OCI-LY7 (cell line): ENCODE results near the gene GALNT3. TPM values are rescaled to one million over a fixed set of nuclear protein-coding genes. Genes with fewer than 3 reads are reported as not detected.

Source experiments
- BruUV-seq: library from RNA; stranded (reverse); fragments of 400-500 nt; replicated peaks from 2 replicates; lab custom pipeline; 2021; lab: Mats Ljungman, UMichigan
- CTCF ChIA-PET: fragments of 300-600 bp; sonication (Branson Sonifier 250); formaldehyde crosslinking; loops from one replicate; lab custom pipeline; 2022; ENCODE audit warnings: antibody characterized with exemption; ENCODE audit not compliant: unreplicated experiment; lab: Charles Lee
- POLR2A ChIA-PET: fragments of 300-600 bp; sonication (Branson Sonifier 250); formaldehyde crosslinking; loops from one replicate; lab custom pipeline; 2022; ENCODE audit warnings: antibody characterized with exemption; lab: Charles Lee
- DNase-seq: peaks from one replicate; pipeline ENCODE4 v3.0.0-alpha.2; 2015; ENCODE audit warnings: low spot score
- H2AFZ ChIP-seq: fragments of 200-600 bp; sonication (generic), shearing (Covaris generic); 2 replicates; pipeline ENCODE4 v1.6.1; 2014; ENCODE audit warnings: mild to moderate bottlenecking, antibody characterized with exemption, low read length, moderate library complexity
- H3K27ac ChIP-seq: fragments of 200-600 bp; sonication (generic); 2 replicates; pipeline ENCODE4 v1.5.1; 2014; ENCODE audit warnings: mixed run types, low read depth, mild to moderate bottlenecking, moderate library complexity, low read length, inconsistent platforms; ENCODE audit not compliant: poor library complexity, severe bottlenecking
- H3K36me3 ChIP-seq: fragments of 200-600 bp; sonication (generic); 2 replicates; pipeline ENCODE4 v1.6.1; 2014; ENCODE audit warnings: mild to moderate bottlenecking, antibody characterized with exemption, low read length, moderate library complexity, mixed read lengths; ENCODE audit not compliant: insufficient read depth
- H3K4me1 ChIP-seq: fragments of 200-600 bp; sonication (generic); 2 replicates; pipeline ENCODE4 v1.5.1; 2014; ENCODE audit warnings: mild to moderate bottlenecking, low read length; ENCODE audit not compliant: insufficient read depth, poor library complexity, severe bottlenecking
- H3K4me2 ChIP-seq: fragments of 200-600 bp; sonication (generic); 2 replicates; pipeline ENCODE4 v1.6.1; 2014; ENCODE audit warnings: mild to moderate bottlenecking, low read length
- H3K4me3 ChIP-seq: fragments of 200-600 bp; sonication (generic); 2 replicates; pipeline ENCODE4 v1.5.1; 2014; ENCODE audit warnings: mild to moderate bottlenecking, low read depth, low read length; ENCODE audit not compliant: poor library complexity, severe bottlenecking
- H3K79me2 ChIP-seq: fragments of 200-600 bp; sonication (generic); 2 replicates; pipeline ENCODE4 v1.6.1; 2016; ENCODE audit warnings: low read depth, mild to moderate bottlenecking, low read length, moderate library complexity, mixed read lengths; ENCODE audit not compliant: insufficient read depth
- H3K9me2 ChIP-seq: fragments of 200-600 bp; sonication (generic); 2 replicates; pipeline ENCODE4 v1.6.1; 2016; ENCODE audit warnings: mild to moderate bottlenecking, low read length, mixed read lengths; ENCODE audit not compliant: insufficient read depth
- H3K9me3 ChIP-seq: fragments of 200-600 bp; sonication (generic); 2 replicates; pipeline ENCODE4 v1.6.1; 2014; ENCODE audit warnings: mild to moderate bottlenecking, mixed run types, low read length, mixed read lengths
- H4K20me1 ChIP-seq: fragments of 200-600 bp; sonication (generic); 2 replicates; pipeline ENCODE4 v1.6.1; 2014; ENCODE audit warnings: mild to moderate bottlenecking, antibody characterized with exemption, low read length, moderate library complexity, mixed read lengths; ENCODE audit not compliant: insufficient read depth
- EZH2phosphoT487 ChIP-seq: fragments of 200-600 bp; sonication (generic); IDR thresholded peaks from 2 replicates; pipeline ENCODE4 v1.6.1; 2018; ENCODE audit warnings: low read depth, borderline replicate concordance, mild to moderate bottlenecking, mixed run types, antibody characterized with exemption, low read length, moderate library complexity, mixed read lengths
- intact Hi-C: fragments of 100-400 bp; cut with micrococcal nuclease; formaldehyde crosslinking; loops from one replicate; pipeline ENCODE4 v1.10.0; 2022; ENCODE audit not compliant: unreplicated experiment
- total RNA-seq, 2 experiments: library from RNA; depleted of rRNA in 1 of 2; stranded (reverse); fragments of >200 nt in 1 of 2; shearing (Covaris generic) in 1 of 2; gene quantifications; 2 replicates each; pipeline ENCODE4 v1.2.3, GENCODE V29; 2014 to 2022
- TF ChIP-seq, protein P1 (sequence below): fragments of 200-600 bp; sonication (generic); conservative IDR thresholded peaks from 2 replicates; pipeline ENCODE4 v1.5.1; 2014; ENCODE audit warnings: mild to moderate bottlenecking, antibody characterized with exemption, low read length, moderate library complexity, mixed read lengths

GALNT3 gene
- total RNA-seq, 2 experiments from 2014 or later: 0.44 to 3.6 TPM

DNA sequence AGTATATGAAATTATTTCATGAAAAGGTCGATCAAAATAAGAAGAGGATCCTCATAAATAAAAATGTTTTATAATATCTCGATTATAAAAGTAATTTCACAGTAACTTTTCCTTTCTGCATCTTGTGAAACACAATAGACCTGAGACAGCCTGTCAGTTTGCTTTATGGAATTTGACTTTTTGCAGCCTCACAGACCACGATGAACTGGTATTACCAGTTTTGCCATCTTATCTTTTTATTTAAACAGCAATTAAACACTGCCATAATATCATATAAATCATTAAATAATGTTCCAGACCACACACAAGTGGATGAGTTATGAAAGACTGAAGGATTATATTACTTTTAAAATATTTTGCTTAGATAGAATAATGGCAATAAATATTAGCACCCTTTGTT is 10.7 kb upstream of the GALNT3 start:
- no peaks in the 10 kb centered on the region for H3K79me2 ChIP-seq
- H3K36me3 ChIP-seq: no peaks in the 10 kb centered on the region
- POLR2A ChIA-PET: no interaction called here
- H3K9me2 ChIP-seq: no peaks in the 10 kb centered on the region
- DNase-seq: no peak
- BruUV-seq: no TSS peak
- H3K4me3 ChIP-seq: no peak overlapping the region
- intact Hi-C loops: no loop called here
- H3K4me2 ChIP-seq: no peak overlapping the region
- no peaks in the 10 kb centered on the region for H4K20me1 ChIP-seq
- CTCF ChIA-PET: no interaction called here
- H3K27ac ChIP-seq: no peak overlapping the region
- H3K9me3 ChIP-seq: no peaks in the 10 kb centered on the region
- no peak for TF ChIP-seq EZH2phosphoT487
- TF ChIP-seq, protein P1, sequence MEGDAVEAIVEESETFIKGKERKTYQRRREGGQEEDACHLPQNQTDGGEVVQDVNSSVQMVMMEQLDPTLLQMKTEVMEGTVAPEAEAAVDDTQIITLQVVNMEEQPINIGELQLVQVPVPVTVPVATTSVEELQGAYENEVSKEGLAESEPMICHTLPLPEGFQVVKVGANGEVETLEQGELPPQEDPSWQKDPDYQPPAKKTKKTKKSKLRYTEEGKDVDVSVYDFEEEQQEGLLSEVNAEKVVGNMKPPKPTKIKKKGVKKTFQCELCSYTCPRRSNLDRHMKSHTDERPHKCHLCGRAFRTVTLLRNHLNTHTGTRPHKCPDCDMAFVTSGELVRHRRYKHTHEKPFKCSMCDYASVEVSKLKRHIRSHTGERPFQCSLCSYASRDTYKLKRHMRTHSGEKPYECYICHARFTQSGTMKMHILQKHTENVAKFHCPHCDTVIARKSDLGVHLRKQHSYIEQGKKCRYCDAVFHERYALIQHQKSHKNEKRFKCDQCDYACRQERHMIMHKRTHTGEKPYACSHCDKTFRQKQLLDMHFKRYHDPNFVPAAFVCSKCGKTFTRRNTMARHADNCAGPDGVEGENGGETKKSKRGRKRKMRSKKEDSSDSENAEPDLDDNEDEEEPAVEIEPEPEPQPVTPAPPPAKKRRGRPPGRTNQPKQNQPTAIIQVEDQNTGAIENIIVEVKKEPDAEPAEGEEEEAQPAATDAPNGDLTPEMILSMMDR: no peak
- no peaks in the 10 kb centered on the region for H3K4me1 ChIP-seq
- H2AFZ ChIP-seq: no peak overlapping the region

DNA sequence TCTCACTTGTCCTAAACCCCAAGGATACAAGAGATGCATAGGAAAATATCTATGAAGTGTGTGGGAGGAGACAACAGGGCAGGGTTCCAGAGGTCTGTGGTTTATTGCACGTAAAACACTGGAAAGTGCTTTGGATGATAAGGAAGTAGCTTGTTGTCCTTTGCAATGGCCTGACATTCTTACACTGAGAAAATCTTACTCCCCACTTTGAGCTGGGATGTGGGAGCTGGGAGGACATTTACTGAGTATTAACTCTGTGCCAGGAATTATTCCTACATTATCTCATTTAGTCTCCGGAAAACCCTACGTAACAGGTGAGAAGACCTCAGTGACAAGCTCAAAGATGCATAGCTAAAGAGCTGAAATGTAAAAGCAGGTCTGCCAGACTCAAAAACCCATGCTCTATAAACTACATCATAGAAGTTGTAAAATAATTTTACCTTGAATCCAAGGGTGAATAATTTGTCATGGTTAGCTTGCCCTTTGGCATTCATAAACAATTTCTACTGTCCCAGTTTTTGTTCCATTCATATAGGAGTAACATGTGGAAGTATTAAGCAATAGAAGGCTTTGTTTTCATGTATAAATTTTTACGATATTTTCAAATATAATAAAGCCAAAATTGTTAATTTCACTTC is 9.2 kb upstream of the GALNT3 start:
- CTCF ChIA-PET: no interaction called here
- intact Hi-C loops: no loop called here
- TF ChIP-seq EZH2phosphoT487: no peak
- TF ChIP-seq, protein P1: no peak
- Histone ChIP-seq H3K27ac (no peak overlapping the region), H3K9me3 (no peaks in the 10 kb centered on the region), H3K9me2 (no peaks in the 10 kb centered on the region), H4K20me1 (no peaks in the 10 kb centered on the region), H3K4me1 (no peaks in the 10 kb centered on the region), H3K4me2 (no peak overlapping the region), H3K79me2 (no peaks in the 10 kb centered on the region), H3K4me3 (no peak overlapping the region), H2AFZ (no peak overlapping the region), H3K36me3 (no peaks in the 10 kb centered on the region)
- POLR2A ChIA-PET: interaction anchor here (0.5 to 1.2 kb wide), 3 partner anchors 10 to 618 kb away, joined by 3 to 5 read pairs (median 5); no protein-coding TSS in a partner anchor
- no peak for DNase-seq
- no TSS peak for BruUV-seq

DNA sequence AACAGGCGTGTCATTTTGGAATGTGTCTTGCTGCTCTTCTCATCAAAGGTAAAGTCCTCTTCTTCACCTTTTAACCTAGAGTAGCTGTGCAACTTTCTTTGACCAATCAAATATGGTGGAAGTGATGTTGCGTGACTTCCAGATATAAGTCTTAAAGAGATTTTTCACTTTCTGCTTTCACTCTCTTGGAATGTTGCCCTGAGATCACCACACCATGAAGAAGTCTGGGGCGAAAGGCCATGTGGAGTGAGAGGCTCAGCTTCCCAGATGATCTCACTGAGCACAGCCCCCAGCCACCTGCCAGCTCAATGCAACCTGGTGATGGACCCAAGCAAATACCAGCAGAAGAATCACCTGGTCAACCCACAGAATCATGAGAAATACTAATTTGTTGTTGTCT is 7.1 kb upstream of the GALNT3 start:
- no TSS peak for BruUV-seq
- POLR2A ChIA-PET: no interaction called here

More for the DNA sequence above, 7.1 kb upstream of the GALNT3 start:
- H3K36me3 ChIP-seq: no peaks in the 10 kb centered on the region
- no peaks in the 10 kb centered on the region for H3K4me1 ChIP-seq
- H3K9me2 ChIP-seq: no peaks in the 10 kb centered on the region
- DNase-seq: no peak
- TF ChIP-seq, protein P1: no peak
- TF ChIP-seq EZH2phosphoT487: no peak
- intact Hi-C loops: no loop called here
- no peaks in the 10 kb centered on the region for H3K9me3 ChIP-seq
- no peaks in the 10 kb centered on the region for H3K79me2 ChIP-seq
- H3K27ac ChIP-seq: no peak overlapping the region
- H3K4me2 ChIP-seq: no peak overlapping the region
- no peaks in the 10 kb centered on the region for H4K20me1 ChIP-seq
- CTCF ChIA-PET: no interaction called here
- no peak overlapping the region for H2AFZ ChIP-seq
- no peak overlapping the region for H3K4me3 ChIP-seq
